Measurements from ENCODE around the gene NEGR1.

NEGR1 gene

DNA sequence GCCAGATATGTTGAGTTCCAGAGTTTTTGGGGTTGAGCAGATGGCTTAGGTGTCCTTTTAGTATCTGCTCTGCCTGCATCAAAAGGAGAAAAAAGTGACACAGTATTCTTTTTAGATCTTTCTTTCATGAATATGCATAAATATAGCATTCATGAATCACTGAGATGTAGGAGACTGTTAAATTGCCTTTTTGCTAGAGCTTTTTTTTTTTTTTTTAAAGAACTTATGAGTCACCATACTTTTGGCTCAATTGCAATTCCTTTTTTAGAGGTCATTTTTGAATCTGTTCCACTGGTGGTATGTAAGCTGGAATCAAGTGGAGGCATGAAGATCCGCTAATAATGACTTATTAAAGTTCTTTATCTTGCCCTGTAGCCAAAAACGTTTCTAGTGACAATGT is 720.6 kb downstream of the NEGR1 start:
- DNase-seq (ENCODE audit: low spot score): no peak
- in situ Hi-C loops (cut with MboI; ENCODE audit: low pct_unique_long_range_greater_than_20kb, low sequenced_read_pairs, unreplicated experiment): no loop called here
- no peak for TF ChIP-seq CTCF (IDR thresholded peaks at IDR 0.05; ENCODE audit: extremely low read depth, insufficient read depth, missing control alignments)

GRCh38 chr1:71561206-71561605 is 721.1 kb downstream of the NEGR1 start:
- in situ Hi-C loops (cut with MboI; ENCODE audit: low pct_unique_long_range_greater_than_20kb, low sequenced_read_pairs, unreplicated experiment): no loop called here
- DNase-seq (ENCODE audit: low spot score): no peak

GRCh38 chr1:71559880-71560279 is 722.5 kb downstream of the NEGR1 start:
- DNase-seq (ENCODE audit: low spot score): no peak
- in situ Hi-C loops (cut with MboI; ENCODE audit: low pct_unique_long_range_greater_than_20kb, low sequenced_read_pairs, unreplicated experiment): no loop called here
- no peak for TF ChIP-seq CTCF (IDR thresholded peaks at IDR 0.05; ENCODE audit: extremely low read depth, insufficient read depth, missing control alignments)

More at GRCh38 chr1:71561206-71561605, 721.1 kb downstream of the NEGR1 start:
- TF ChIP-seq CTCF (IDR thresholded peaks at IDR 0.05; ENCODE audit: extremely low read depth, insufficient read depth, missing control alignments): no peak

DNA sequence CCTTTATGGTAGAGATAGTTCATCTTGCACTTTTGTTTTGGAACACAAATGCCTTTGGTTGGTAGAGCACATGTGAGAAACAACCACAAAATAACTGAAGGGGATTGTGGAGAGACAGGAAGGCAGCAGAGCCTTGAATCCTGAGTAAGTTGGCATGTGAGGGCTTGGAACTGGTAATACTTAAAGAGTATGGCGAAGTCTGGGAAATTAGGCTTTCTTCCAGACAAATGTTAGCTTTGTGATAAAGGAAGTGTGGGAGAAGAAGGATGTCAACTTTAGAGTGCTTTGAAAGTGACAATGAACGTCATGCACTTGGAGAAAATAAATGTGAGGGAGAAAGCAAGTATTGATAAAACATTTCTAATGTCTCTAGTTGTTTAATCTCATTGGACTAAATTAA is 725.2 kb downstream of the NEGR1 start:
- DNase-seq (ENCODE audit: low spot score): no peak
- no peak for TF ChIP-seq CTCF (IDR thresholded peaks at IDR 0.05; ENCODE audit: extremely low read depth, insufficient read depth, missing control alignments)
- in situ Hi-C loops (cut with MboI; ENCODE audit: low pct_unique_long_range_greater_than_20kb, low sequenced_read_pairs, unreplicated experiment): no loop called here

GRCh38 chr1:71548398-71548890 is 733.9 kb downstream of the NEGR1 start:
- no peak for DNase-seq (ENCODE audit: low spot score)
- no peak for TF ChIP-seq CTCF (IDR thresholded peaks at IDR 0.05; ENCODE audit: extremely low read depth, insufficient read depth, missing control alignments)
- in situ Hi-C loops (cut with MboI; ENCODE audit: low pct_unique_long_range_greater_than_20kb, low sequenced_read_pairs, unreplicated experiment): no loop called here

GRCh38 chr1:71542155-71542554 is 740.2 kb downstream of the NEGR1 start:
- no peak for DNase-seq (ENCODE audit: low spot score)
- in situ Hi-C loops (cut with MboI; ENCODE audit: low pct_unique_long_range_greater_than_20kb, low sequenced_read_pairs, unreplicated experiment): no loop called here
- no peak for TF ChIP-seq CTCF (IDR thresholded peaks at IDR 0.05; ENCODE audit: extremely low read depth, insufficient read depth, missing control alignments)

DNA sequence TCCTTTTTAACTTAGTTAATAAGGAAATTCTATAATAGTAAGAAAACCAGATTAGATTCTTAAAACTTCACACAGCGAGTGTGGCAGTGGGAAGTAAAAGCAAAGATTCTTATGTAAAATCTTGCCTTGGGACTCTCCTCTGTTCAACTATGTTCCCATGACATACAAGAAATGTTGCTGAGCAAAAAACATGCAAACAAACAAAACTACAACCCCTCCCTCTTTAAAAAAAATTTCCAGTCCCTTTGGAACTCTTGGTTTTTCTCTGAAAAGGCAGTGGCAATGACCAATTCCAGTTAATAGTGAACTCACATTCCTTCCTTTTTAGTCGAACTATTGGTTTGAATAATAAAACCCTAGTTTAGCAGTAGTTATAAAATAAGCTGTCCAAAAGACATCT is 748.4 kb downstream of the NEGR1 start:
- TF ChIP-seq CTCF (IDR thresholded peaks at IDR 0.05; ENCODE audit: extremely low read depth, insufficient read depth, missing control alignments): no peak
- DNase-seq (ENCODE audit: low spot score): no peak
- in situ Hi-C loops (cut with MboI; ENCODE audit: low pct_unique_long_range_greater_than_20kb, low sequenced_read_pairs, unreplicated experiment): no loop called here

Measured in GM13977 (cell line).